Suppressor macrophage treated with lipopolysaccharide for 4 hours (primary cell): ENCODE data around the gene SPOCD1.

Experiments used
- DNase-seq: peaks from one replicate; pipeline ENCODE4 v3.0.0-alpha.2; 2020

The SPOCD1 gene

DNA sequence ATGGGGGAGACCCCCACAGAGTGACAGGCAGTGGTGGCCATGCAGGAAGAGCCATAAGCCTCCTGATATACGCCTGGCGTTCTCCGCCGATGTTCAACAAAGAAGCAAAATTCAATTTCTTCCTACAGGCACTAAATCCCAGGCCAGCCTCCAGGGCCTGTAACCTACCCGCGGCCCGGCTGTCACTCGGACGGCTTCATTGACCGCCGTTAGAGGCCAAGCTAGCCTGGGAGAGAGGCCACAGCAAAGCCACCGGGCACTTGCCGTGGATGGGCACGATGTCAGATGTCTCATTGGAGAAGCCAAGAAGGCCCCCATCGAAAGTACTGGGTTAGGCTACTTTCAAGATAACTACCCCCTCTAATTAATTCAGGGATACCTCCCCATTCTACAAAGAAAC lies 61.4 kb downstream of the SPOCD1 start:
- no peak for DNase-seq

DNA sequence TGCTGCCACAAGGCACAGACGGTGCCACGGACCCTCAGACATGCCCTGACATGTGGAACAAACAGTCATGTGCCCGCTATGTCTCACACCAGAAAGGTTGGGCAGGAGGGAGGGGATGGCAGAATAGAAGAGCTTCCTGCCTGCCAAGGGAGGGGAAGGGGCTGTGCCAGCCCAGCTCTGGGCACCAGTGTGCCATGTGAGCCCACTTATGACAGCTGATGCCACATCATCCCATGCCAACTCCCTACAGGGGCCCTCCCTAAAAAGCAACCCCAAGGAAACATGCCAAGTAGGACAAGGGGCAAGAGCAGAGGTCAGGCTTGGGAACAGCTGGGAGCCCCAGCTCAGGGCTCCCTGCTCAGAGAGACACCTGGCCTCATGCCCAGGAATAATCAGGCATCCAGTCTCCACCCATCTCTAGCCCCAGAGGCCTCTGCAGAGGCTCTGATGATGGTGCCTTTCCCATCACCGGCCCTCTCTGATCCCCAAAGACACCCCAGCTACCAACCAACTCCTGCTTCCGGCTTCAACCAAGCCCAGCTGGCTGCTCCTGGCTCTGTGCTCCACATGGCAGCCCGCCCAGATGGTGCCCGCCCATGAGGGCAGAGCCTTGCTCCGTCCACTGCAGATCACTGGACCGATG lies 62.0 kb downstream of the SPOCD1 start:
- no peak for DNase-seq

DNA sequence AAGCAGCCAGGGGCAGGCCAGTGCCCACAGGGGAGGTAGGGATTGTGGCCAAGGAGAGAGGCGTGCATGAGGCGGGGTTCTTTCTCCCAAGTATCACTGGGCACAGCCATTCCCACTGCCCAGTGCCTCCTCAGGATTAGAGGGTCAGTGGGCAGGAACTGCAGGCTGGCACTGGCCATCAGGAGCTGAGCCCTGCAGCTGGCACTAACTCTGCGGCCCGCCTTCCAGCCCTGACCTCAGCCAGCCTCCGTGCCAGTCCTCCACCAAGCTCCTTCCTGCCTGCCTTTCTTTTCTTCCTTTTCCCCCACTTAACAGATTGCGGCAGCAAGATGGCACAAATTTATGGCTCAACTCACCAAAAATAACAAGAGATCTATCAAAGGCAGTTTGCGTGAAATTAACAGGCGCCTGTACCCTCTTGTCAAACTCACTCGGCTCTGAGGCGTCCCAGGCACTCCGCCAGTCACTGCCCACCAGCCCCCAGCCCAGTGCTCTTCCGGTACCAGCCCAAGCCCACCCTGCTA lies 62.8 kb downstream of the SPOCD1 start:
- no peak for DNase-seq

DNA sequence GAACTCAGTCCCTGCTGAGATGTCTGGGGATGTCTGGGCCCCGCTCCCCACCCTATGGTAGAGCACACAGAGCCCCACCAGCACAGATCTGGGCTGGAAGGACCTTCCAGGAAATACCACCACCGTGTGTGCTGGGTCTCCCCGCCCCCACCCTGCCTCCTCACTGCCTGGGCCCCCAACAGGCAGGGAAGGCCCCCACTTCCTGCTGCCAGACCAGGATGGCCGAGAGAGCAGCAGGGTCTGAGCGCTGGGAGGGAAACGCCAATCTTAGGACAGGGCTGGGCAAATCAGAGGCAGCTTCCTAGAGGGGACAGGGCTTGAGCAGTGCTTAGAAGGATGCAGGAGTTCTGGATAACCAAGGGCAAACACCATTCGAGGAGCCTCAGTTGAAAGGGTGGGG lies 63.6 kb downstream of the SPOCD1 start:
- no peak for DNase-seq

DNA sequence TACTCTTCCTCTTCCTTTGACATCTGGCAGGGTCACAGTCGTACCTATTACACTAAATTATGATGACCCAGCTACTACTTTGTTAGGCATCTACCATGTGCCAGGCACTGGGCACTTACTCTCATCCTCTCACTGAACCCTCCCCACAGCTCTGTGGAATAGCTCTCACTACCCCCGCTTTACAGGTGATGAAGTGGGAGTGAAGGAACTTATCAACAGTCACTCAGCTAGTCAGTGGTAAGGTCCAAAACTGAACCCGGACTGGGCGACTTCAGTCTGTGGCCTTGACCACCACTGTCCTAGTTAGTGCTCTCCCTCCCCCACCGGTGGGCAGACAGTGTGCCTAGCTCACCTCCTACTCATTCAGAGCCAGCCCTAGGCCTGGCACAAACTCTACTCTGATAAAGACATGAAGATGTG lies 64.0 kb downstream of the SPOCD1 start:
- DNase-seq, result no peak

DNA sequence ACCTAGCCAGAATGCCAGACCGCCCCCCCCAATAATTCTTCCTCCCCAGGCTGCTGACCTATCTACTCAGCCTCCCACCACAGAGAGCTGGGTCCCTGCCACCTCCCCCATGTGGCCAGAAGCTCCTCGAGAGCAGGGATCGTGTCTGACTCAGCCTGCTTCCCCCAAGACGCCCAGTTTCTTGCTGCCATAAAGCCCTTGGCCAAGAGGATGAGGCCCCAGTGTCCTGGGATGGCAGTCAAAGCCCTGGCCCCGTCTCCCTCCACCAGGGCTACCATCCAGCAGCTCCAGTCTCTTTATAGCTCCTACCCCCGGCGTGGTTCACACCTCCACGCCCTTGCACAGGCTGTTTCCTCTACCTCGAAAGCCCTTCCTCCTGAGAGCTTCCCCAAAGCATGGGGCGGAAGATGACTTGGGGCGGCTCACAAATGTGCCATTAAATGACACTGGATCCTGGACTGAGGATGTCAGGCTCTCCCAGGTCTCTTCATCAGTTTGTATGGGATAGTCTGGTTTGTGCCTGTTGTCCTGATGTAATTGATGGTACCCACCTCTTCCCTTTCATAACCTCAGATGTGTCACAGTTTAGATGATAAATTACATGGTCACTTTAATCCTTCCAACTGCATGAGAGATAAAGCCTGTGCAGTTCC lies 64.8 kb downstream of the SPOCD1 start:
- no peak for DNase-seq

DNA sequence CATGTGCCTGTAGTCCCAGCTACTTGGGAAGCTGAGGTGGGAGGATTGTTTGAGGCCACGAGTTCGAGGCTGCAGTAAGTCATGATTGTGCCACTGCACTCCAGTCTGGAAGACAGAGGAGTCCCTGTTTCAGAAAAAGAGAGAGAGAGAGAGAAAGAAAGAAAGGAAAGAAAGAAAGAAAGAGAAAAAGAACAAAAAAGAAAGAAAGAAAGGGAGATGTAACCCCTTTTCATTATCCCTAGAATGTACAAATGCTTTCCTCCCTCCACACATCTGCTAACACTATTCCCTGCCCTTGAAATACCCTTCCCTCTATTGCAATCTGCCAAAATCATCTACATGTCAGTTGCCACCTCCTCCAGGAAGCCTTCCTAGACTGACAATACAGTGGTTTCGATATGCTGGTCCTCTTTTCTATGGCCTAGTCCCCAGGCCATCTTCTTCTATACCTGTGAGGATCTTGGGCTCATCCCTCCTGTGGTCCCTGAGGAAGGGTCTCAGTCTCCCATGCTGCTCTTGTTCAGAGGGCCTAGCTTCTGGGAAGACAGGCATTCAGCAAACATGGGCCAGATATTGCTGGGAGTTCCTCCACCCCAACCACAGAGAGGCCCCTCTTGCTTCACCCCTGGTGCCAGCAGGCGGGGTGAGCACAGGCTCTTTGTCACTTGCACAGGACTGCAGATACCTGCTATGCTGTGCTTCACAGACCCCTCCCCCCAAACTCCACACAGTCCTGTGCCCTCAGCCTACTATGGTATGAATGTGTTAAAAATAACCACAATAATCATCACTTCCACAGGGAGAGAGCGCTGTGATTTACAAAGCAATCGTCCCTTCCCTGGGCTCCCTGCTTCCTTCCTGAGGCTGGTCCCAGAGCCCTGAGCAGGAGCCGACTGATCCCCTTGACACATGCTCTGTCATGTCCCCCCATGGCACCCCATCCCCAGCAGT lies 65.8 kb downstream of the SPOCD1 start:
- DNase-seq, result no peak

DNA sequence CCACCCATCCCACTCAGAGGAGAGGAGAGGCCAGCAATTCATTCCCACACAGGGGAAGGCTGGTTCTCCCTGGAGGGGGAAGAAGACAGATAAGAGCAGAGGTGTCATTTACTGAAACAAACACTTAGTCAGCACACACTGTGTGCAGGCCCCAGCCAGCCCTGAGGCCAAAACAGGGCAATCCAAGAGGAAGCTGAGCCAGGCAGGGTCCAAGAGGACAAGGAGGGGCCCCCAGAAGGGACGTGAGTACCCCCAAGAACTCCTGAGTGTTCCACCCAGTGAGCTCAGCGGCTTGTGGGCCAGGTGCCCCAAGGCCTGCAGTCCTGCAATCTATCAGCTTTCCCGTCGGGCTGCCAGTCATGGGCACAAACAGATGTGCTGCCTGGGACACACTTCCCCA lies 67.5 kb downstream of the SPOCD1 start:
- no peak for DNase-seq

DNA sequence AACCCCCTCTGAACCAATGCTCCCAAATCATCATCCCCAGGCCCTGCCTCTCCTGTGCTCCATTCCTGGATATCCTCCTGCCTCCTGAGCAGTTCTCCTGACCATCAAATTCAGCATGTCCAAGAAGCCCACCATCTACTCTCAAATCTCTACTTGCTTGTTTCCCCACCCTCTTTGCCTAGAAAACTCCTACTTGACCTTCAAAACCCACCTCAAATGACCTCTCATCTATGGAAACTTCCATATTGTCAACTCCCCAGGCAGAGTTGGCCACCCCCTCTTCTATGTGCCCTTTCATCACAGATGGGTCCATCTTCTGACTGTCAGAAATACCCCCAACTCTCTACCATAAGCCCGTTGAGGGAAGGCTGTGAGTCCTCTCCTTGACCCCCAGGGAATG lies 68.5 kb downstream of the SPOCD1 start:
- no peak for DNase-seq

DNA sequence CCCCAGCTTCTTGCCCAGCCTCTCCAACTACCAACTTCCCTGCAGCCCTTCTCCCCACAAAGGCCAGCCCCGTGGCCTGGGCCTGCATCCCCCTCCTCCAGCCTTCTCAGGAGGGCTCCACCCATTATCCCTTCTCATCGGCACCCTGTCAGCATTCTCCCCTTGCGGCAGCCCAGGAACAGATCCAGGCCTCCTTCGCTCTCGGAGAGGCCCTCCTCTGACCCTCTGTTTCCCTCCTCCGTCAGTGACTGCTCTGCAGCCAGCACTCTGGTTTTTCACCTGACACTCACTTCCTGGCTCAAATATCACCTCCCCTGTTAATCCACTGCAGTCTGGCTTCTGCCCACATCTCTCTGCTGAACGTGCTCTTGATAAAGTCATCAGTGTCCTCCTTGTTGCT lies 69.1 kb downstream of the SPOCD1 start:
- no peak for DNase-seq

DNA sequence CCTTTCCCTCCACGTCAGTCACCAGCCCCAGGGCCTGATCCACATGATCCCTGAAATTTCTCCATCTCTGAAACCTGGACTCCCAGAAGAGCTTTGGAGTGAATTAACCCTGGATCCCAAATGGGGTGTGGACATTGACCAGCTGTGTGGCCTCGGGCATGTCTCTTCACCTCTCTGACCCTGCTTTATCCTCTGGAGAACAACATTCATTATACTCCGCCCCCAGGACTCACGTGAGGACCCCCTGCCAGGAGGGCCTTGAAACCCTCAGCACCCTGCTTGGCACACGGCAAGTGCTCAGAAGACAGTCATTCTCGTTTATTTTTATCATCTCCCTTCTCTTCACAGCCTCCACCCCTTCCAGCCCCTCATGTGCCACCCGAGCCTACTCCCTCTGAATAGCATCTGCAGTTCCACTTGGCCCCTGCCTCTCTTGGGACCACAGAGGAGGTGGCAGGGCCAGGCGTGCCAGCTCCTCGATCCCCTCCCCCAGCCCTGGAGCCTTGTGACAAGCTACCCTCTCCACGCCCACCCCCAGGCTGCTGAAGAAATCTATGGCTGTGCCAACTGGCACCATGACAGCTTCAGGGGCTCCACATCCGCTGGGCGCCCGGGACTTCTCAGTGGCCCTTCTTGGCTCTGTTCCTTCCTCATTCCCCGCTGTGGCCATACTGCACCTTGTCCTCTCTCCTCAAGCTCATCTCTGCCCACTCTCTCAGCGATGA lies 69.7 kb downstream of the SPOCD1 start:
- no peak for DNase-seq

DNA sequence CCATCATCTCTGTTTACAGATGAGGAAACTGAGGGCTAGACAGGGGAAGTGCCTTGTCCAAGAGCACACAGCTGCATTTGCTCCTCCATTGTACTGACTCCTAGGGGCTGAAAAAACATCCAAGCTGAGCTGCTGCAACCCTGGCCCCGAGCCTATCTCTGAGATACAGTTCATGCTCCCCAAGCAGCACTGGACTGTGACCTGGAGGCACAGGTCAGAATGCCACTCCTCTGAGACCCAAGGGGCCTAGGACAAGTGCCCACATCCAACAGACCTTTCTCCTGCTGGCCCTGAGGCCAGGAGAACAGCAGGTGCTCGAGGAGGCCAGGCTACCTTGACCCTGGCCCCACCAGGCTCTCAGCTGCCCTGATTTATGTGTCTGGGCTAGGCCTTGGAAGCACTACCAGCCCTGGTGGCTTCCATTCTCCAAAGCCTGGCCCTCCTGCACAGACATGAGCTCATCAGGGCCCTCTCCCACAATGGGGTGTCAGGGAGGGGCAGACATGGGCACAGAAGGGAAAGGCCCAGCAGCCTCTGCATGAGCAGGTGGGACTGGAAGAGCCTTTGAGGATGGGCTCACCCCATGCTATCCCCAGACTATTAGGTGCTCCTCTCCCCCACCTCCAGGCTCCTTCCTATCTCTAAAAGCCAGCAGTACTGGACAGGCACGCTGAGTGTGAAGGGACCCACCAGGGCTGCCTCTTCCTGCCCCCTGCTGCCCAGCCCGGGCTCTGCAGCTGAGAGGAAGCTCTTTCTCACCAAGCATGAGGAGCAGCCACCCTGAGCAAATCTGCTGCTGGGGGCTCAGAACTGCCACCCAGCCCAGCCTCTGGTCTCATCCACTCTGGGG lies 70.5 kb downstream of the SPOCD1 start:
- DNase-seq, result peak; percentile 68

DNA sequence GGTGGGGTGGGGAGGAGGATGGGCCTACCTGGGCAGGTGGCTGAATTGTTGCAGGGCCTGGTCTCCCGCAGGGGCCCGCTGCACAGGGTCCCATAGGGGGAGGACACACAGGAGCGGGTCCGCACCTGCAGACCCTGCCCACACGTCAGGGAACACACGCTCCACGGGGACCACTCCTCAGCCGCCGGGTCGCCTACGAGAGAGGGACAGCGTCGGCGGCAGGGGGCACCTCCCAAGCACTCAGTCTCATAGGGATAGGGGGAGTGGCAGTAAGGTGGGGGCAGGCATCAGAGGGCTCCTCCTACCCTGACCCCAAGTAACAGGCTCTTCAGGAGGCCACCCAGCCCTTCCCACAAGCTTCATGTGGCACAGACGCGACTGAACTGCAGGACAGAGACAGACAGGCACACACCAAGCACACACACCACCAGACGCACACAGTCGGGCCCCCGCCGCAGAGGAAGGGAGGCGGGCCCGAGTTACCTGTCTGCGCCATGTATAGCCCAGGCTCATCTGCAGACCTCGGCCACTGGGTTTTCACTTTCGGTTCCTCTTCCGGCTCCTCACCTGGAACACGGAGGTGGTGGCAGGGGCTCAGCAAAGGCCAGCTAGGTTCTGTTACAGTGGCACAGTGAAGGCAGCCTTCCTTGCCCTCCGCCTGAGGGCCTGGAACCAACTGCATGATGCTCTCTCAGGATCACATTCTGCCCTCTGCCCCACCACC lies 71.5 kb downstream of the SPOCD1 start:
- no peak for DNase-seq

DNA sequence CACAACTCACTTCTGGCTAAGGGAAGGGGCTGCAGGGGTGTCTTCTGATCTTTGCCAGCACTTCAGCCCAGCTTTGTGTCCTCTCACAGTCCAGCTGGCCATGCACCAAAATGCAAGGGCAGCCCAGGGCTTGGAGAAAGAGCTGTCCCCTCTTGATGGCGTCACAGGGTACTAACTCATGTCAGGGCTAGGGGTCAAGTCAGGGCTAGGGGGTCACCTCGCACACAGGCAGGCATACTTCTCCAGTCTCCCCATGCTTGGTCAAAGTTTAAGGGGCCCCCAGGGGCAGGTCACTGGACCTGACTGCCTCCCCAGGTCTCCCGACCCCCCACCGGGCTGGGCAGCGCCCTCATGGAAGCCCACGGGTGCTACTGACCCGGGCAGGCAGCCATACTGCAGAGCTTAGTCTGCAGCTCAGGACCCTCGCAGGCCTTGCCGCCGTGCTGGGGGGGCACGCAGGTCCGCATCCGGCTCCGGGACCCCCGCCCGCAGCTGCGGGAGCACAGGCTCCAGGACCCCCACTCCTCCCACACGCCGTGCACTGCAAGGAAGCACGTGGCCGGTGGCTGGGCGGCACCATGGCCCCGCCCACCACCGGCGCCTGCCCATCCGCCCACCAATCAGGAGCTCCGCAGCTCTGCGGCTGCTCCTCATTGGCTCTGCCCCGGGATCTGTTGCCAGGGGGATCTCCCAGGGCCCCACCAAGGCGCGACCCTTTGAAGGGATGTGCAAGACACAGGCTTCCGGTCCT lies 73.2 kb downstream of the SPOCD1 start:
- DNase-seq, result no peak
